Vagina (tissue), 2 donors: ENCODE data around the gene CFAP45. TPM values are rescaled to one million over a fixed set of nuclear protein-coding genes. Genes with fewer than 3 reads are reported as not detected.

Source experiments
- DNase-seq, 2 donors: peaks; one replicate each; pipeline ENCODE4 v3.0.0-alpha.2; 2017; ENCODE audit errors: extremely low spot score in 2 of 2
- H3K27ac ChIP-seq: fragments of 200-600 bp; sonication (generic); one replicate; pipeline ENCODE4 v1.5.1; 2019
- H3K27me3 ChIP-seq: fragments of 200-600 bp; sonication (generic); one replicate; pipeline ENCODE4 v1.5.1; 2019
- H3K36me3 ChIP-seq, 2 donors: fragments of 200-600 bp; sonication (generic); one replicate each; pipeline ENCODE4 v1.5.1; 2017 to 2019
- H3K4me1 ChIP-seq: fragments of 200-600 bp; sonication (generic); one replicate; pipeline ENCODE4 v1.5.1; 2019
- H3K4me3 ChIP-seq, 2 donors: fragments of 200-600 bp; sonication (generic); 1 replicate in 1 of 2; 2 replicates in 1 of 2; pipeline ENCODE4 v1.5.1; 2016 to 2019
- H3K9me3 ChIP-seq: fragments of 200-600 bp; sonication (generic); one replicate; pipeline ENCODE4 v1.5.1; 2019
- CTCF ChIP-seq, 3 experiments: fragments of 450-650 bp in 2 of 3; fragments of 200-600 bp in 1 of 3; sonication (generic) in 1 of 3; IDR thresholded peaks; one replicate each; pipeline ENCODE4 v1.5.1; 2017 to 2019; ENCODE audit warnings: antibody characterized with exemption in 3 of 3, mild to moderate bottlenecking in 2 of 3, moderate library complexity in 2 of 3
- POLR2A ChIP-seq, 2 donors: fragments of 450-650 bp; IDR thresholded peaks; one replicate each; pipeline ENCODE4 v1.6.1; 2017; ENCODE audit warnings: antibody characterized with exemption in 2 of 2, mild to moderate bottlenecking in 2 of 2, moderate library complexity in 2 of 2
- POLR2AphosphoS5 ChIP-seq, 2 donors: sonication (generic); formaldehyde crosslinking; IDR thresholded peaks; one replicate each; pipeline ENCODE4 v1.9.0; 2017; ENCODE audit warnings: antibody characterized with exemption in 2 of 2, mild to moderate bottlenecking in 2 of 2, low read depth in 1 of 2; ENCODE audit not compliant: insufficient read depth in 1 of 2
- intact Hi-C: fragments of 100-400 bp; cut with DNase I; formaldehyde crosslinking; loops from one replicate; pipeline ENCODE4 v1.15.1; 2023
- total RNA-seq: library from RNA; depleted of rRNA; stranded (reverse); fragments of >200 nt; gene quantifications from one replicate; pipeline ENCODE4 v1.2.3, GENCODE V29; 2016

The CFAP45 gene
- total RNA-seq, 1 donor from 2014 or later, result not detected

- Histone ChIP-seq H3K4me1 (no peaks in the 10 kb centered on the region), H3K9me3 (no peaks in the 10 kb centered on the region), H3K27ac (no peak overlapping the region), H3K36me3 (no peaks in the 10 kb centered on the region), H3K4me3 (no peak overlapping the region), H3K27me3 (no peaks in the 10 kb centered on the region)
- intact Hi-C loops, result no loop called here
- no peak for TF ChIP-seq CTCF (IDR thresholded peaks at IDR 0.05)
- TF ChIP-seq POLR2A (IDR thresholded peaks at IDR 0.05), result no peak
- TF ChIP-seq POLR2AphosphoS5 (IDR thresholded peaks at IDR 0.05; ENCODE audit: insufficient read depth in 1 of 2, low read depth in 1 of 2), result no peak
- no peak for DNase-seq
Observed at GRCh38 chr1:159838715-159839114, 61.2 kb downstream of the CFAP45 start.

DNA sequence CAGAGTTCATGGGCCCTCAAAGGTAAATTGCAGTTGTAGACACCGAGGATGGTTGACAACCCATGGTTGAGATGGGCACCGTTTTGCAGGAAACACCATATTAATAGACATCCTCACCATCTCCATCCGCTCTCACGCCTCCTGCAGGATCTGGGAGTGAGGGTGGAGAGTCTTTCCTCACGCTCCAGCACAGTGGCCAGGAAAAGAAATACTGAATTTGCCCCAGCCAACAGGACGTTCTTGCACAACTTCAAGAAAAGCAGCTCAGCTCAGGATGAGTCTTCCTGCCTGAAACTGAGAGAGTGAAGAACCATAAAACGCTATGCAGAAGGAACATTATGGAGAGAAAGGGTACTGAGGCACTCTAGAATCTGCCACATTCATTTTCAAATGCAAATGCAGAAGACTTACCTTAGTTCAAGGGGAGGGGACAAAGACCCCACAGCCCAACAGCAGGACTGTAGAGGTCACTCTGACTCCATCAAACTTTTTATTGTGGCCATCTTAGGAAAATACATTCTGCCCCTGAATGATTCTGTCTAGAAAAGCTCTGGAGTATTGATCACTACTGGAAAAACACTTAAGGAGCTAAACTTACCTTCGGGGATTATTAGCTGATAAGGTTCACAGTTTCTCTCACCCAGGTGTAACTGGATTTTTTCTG is 64.0 kb downstream of the CFAP45 start:
- no peak overlapping the region for H3K27ac ChIP-seq
- H3K27me3 ChIP-seq, result no peaks in the 10 kb centered on the region
- no peak overlapping the region for H3K4me3 ChIP-seq
- intact Hi-C loops, result no loop called here
- TF ChIP-seq POLR2A (IDR thresholded peaks at IDR 0.05), result no peak
- no peak for TF ChIP-seq POLR2AphosphoS5 (IDR thresholded peaks at IDR 0.05; ENCODE audit: insufficient read depth in 1 of 2, low read depth in 1 of 2)
- TF ChIP-seq CTCF (IDR thresholded peaks at IDR 0.05), result no peak
- no peak for DNase-seq
- no peaks in the 10 kb centered on the region for H3K4me1 ChIP-seq
- H3K36me3 ChIP-seq, result no peaks in the 10 kb centered on the region
- no peaks in the 10 kb centered on the region for H3K9me3 ChIP-seq

- TF ChIP-seq CTCF (IDR thresholded peaks at IDR 0.05) (no peak), POLR2A (IDR thresholded peaks at IDR 0.05) (no peak), POLR2AphosphoS5 (IDR thresholded peaks at IDR 0.05; ENCODE audit: insufficient read depth in 1 of 2, low read depth in 1 of 2) (no peak)
- Histone ChIP-seq H3K27me3 (no peaks in the 10 kb centered on the region), H3K27ac (no peak overlapping the region), H3K9me3 (no peaks in the 10 kb centered on the region), H3K36me3 (no peaks in the 10 kb centered on the region), H3K4me3 (no peak overlapping the region), H3K4me1 (no peaks in the 10 kb centered on the region)
- no peak for DNase-seq
- intact Hi-C loops, result no loop called here
Observed at GRCh38 chr1:159835356-159835755, 64.6 kb downstream of the CFAP45 start.

- no peak overlapping the region for H3K27ac ChIP-seq
- no peak overlapping the region for H3K4me3 ChIP-seq
- DNase-seq, result no peak
- no peaks in the 10 kb centered on the region for H3K27me3 ChIP-seq
- H3K4me1 ChIP-seq, result no peaks in the 10 kb centered on the region
- no peak for TF ChIP-seq CTCF (IDR thresholded peaks at IDR 0.05)
- TF ChIP-seq POLR2AphosphoS5 (IDR thresholded peaks at IDR 0.05; ENCODE audit: insufficient read depth in 1 of 2, low read depth in 1 of 2), result no peak
- no peak for TF ChIP-seq POLR2A (IDR thresholded peaks at IDR 0.05)
- no peaks in the 10 kb centered on the region for H3K9me3 ChIP-seq
- no peaks in the 10 kb centered on the region for H3K36me3 ChIP-seq
- intact Hi-C loops, result no loop called here
Observed at GRCh38 chr1:159832309-159832708, 67.7 kb downstream of the CFAP45 start.

DNA sequence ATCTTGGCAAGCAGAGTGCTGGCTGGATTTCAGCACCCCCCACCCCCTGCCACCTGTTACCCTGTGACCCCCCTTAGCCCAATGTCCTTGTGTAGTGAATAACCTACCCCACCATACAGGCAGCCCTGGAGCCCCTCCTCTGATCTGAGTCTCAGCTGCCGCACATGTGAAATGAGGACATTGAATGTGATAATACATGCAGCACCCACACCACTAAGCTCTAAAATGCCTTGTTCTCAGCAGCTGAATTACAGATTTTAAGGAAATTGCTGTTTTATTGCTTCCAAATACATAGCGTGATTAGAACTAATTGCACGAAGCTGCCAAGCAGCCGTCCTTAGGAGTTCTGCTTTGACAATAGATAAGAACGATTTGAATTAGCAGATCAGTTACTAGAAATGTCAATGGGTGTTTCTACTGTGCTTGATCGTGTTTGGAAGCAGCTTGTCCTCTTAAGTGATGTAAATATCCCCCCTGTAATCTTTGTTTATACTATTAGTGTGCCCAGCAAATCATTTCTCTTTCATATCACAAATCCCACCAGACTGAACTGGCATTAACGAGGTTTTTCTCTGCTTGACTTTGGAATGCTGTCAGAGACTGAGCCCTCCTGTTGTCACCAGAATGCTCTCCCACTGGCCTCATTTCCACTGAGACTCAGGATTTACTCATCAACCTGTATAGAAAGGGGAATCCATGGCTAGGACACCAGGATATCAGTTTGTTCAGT is 68.4 kb downstream of the CFAP45 start:
- TF ChIP-seq POLR2A (IDR thresholded peaks at IDR 0.05) (no peak), POLR2AphosphoS5 (IDR thresholded peaks at IDR 0.05; ENCODE audit: insufficient read depth in 1 of 2, low read depth in 1 of 2) (no peak), CTCF (IDR thresholded peaks at IDR 0.05) (no peak)
- H3K36me3 ChIP-seq, result no peaks in the 10 kb centered on the region
- intact Hi-C loops, result no loop called here

More for the DNA sequence above, 68.4 kb downstream of the CFAP45 start:
- H3K4me3 ChIP-seq, result no peak overlapping the region
- H3K27ac ChIP-seq, result no peak overlapping the region
- H3K9me3 ChIP-seq, result no peaks in the 10 kb centered on the region
- no peaks in the 10 kb centered on the region for H3K27me3 ChIP-seq
- DNase-seq, result no peak
- no peaks in the 10 kb centered on the region for H3K4me1 ChIP-seq
